Measurements from ENCODE around the gene MAD1L1. TPM values are rescaled to one million over a fixed set of nuclear protein-coding genes. Genes with fewer than 3 reads are reported as not detected.
"Not testable (repeated sequence)": the region's sequence is repeated elsewhere in the genome, so short reads cannot be mapped to it uniquely, and the experiment has no call there.

The MAD1L1 gene
- total and polyA plus RNA-seq, 8 donors = 21.4 to 58.8 (median 22.5) TPM

DNA sequence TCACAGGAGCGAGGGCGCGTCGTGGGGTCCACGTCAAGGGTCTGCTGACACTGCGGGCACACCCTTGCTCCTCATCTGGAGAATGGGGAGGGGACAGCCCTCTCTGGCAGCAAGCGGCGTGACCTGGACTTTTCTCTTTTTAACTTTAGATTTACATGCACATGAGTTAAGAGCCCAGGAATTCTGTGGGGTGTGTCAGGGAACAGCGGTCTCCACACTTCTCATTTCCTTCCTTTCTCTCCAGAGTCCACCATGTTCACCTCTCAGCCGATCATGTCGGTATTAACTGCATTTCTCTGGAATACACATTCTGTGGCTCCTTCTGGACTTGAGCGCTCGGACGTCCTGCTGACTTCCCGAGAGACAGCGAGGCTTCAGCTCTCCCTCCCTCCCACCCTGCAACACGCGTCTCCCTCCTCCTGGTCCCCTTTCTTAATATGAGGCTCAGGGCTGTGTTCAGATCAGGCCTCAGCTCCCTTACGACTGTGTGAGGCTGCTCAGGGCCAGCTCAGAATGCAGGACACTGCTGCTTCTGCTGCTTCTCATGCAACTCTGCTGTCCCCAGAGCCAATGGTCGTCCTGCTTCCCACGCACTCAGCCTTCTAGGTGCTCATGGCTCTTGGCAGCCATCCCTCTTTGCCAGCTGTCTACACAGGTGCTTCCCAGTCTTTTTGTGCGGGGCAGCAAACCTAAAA lies 301.3 kb downstream of the MAD1L1 start:
- ATAC-seq (no peak), DNase-seq (no peak)
- Histone ChIP-seq H3K4me3 (no peak overlapping the region), H3K4me1 (no peaks in the 10 kb centered on the region), H3K27ac (no peak overlapping the region), H3K9me3 (no peaks in the 10 kb centered on the region), H3K36me3 (peaks cover 0 to 31% of the 10 kb centered on the region in 2 donors), H3K27me3 (no peaks in the 10 kb centered on the region)
- intact Hi-C loops (cut with DNase I) = loop anchor here in 1 of 2 donors (10.0 kb wide), 1 partner anchor 153 kb away; no protein-coding TSS in a partner anchor
- TF ChIP-seq, protein P1, sequence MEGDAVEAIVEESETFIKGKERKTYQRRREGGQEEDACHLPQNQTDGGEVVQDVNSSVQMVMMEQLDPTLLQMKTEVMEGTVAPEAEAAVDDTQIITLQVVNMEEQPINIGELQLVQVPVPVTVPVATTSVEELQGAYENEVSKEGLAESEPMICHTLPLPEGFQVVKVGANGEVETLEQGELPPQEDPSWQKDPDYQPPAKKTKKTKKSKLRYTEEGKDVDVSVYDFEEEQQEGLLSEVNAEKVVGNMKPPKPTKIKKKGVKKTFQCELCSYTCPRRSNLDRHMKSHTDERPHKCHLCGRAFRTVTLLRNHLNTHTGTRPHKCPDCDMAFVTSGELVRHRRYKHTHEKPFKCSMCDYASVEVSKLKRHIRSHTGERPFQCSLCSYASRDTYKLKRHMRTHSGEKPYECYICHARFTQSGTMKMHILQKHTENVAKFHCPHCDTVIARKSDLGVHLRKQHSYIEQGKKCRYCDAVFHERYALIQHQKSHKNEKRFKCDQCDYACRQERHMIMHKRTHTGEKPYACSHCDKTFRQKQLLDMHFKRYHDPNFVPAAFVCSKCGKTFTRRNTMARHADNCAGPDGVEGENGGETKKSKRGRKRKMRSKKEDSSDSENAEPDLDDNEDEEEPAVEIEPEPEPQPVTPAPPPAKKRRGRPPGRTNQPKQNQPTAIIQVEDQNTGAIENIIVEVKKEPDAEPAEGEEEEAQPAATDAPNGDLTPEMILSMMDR (IDR thresholded peaks at IDR 0.05) = no peak

DNA sequence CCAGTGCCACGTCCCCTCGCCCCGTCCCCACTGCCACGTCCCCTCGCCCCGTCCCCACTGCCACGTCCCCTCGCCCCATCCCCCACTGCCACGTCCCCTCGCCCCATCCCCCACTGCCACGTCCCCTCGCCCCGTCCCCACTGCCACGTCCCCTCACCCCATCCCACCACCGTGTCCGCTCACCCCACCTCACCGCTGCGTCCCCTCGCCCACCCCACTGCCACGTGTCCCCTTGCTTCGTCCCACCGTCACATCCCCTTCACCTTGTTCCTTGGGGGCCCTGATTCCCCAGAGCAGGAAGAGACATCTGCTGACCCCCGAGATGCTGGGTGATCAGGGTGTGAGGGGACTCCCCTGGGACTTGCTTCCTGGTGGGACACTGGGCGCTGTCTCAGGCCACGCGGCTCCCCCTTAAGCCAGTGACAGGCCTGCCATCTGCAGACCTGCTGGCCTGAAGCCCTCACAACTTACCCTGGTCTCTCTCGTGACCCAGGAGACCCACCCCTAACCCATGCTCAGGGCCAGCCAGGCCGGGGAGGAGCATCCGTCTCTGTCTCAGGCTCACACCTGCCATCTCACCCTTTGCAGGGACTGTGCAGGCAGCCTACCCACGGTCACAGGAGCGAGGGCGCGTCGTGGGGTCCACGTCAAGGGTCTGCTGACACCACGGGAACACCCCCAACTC lies 302.2 kb downstream of the MAD1L1 start:
- ATAC-seq (no peak), DNase-seq (peak in 1 of 4 donors; percentile 44)
- H3K9me3 ChIP-seq = no peaks in the 10 kb centered on the region
- intact Hi-C loops (cut with DNase I) = loop anchor here in 1 of 2 donors (10.0 kb wide), 1 partner anchor 154 kb away; no protein-coding TSS in a partner anchor
- H3K4me1 ChIP-seq = peaks cover 0 to 7% of the 10 kb centered on the region in 2 donors
- no peak overlapping the region for H3K4me3 ChIP-seq
- H3K27ac ChIP-seq = no peak overlapping the region
- TF ChIP-seq, protein P1 (IDR thresholded peaks at IDR 0.05) = no peak
- H3K27me3 ChIP-seq = no peaks in the 10 kb centered on the region
- H3K36me3 ChIP-seq = peaks cover 0 to 23% of the 10 kb centered on the region in 2 donors

DNA sequence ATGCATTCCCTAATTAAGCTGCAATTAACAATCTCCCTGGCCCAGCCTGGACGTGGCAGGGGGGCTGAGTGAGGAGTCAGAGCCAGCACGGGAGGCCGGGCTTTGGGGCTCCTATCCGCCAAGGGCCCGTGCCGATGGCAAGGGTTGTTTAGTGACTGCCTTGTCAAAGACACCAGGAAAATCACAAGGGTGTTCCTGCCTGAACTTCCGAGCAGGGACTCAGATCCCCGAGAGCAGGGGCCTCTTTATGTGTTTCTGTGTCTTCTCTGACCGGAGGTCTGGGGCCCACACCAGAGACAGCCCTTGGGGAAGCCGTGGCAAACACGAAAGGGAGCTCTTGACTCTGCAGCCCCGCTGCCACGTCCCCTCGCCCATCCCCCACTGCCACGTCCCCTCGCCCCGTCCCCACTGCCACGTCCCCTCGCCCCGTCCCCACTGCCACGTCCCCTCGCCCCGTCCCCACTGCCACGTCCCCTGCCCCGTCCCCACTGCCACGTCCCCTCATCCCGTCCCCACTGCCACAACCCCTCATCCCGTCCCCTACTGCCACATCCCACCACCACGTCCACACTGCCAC lies 303.3 kb downstream of the MAD1L1 start:
- intact Hi-C loops (cut with DNase I); H3K4me3 ChIP-seq; H3K27me3 ChIP-seq; H3K27ac ChIP-seq; H3K4me1 ChIP-seq; ATAC-seq; H3K9me3 ChIP-seq: not testable (repeated sequence)
- peak in 1 of 4 donors; percentile 66 for DNase-seq
- peaks cover 0 to 16% of the 10 kb centered on the region in 2 donors for H3K36me3 ChIP-seq

DNA sequence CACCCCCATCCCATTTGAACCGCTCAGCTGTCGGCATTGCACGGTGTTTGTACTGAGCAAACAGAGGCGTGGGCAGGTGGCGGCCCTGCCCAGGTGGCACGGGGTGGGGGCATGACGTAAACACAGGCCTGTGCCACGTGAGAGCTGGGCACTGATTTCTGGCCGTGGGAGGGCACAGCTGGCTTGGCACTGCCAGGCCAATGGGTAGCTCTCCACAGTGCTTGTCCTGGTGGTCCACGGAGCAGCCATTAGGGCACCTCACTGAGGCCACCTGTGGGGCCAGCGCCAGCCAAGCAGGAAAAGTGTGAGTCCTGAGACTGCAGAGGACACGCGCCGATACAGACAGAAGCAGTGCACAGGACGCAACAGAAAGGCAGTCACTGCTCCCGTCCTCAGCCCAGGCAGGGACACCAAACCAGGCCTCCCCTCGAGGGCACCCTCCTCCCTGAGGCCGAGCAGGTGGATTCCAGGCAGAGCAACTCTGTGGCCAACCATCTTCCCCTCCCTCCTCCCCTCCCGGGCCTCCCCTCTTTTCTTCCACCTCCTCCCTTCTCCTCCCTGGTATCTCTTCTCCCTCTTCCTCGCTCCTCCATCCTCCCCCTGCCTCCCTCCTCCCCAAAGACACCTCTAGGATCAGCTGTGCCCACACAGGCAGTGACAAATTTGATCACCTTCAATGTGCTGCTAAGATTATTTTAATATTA lies 303.9 kb downstream of the MAD1L1 start:
- TF ChIP-seq, protein P1 (IDR thresholded peaks at IDR 0.05) = no peak
- intact Hi-C loops (cut with DNase I) = no loop called here
- H3K9me3 ChIP-seq = no peaks in the 10 kb centered on the region
- peak in 3 of 4 donors; percentile 38 to 84 (median 58) for DNase-seq
- no peak overlapping the region for H3K4me3 ChIP-seq
- H3K27me3 ChIP-seq = no peaks in the 10 kb centered on the region
- peaks cover 0 to 7% of the 10 kb centered on the region in 2 donors for H3K4me1 ChIP-seq
- no peak overlapping the region for H3K27ac ChIP-seq
- peaks cover 0 to 16% of the 10 kb centered on the region in 2 donors for H3K36me3 ChIP-seq
- ATAC-seq = peak; percentile 96

DNA sequence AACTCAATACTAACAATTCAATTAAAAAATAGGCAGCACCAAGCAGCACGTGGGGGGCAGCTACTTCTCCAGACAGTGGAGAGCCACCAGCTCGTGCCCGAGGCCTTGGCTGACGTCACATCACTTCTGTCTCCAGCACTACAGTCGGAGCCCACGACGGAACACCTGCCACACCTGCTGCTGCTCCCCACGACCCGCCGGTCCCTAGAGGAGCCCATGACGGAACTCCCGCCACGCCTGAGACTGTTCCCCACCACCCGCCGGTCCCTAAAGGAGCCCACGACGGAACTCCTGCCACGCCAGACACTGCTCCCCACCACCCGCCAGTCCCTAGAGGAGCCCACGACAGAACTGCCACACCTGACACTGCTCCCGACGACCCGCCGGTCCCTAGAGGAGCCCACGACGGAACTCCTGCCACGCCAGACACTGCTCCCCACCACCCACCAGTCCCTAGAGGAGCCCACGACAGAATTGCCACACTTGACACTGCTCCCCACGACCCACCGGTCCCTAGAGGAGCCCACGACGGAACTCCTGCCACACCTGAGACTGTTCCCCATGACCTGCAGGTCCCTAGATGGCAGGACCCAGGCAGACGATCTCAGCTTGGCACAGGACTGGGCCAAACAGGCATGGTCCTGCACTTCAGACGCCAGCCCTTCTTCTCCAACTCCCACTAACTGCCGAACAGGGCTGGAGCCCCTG lies 304.7 kb downstream of the MAD1L1 start:
- no peak for ATAC-seq
- no peaks in the 10 kb centered on the region for H3K9me3 ChIP-seq

More for the DNA sequence above, 304.7 kb downstream of the MAD1L1 start:
- intact Hi-C loops (cut with DNase I) = no loop called here
- TF ChIP-seq, protein P1 (IDR thresholded peaks at IDR 0.05) = no peak
- no peaks in the 10 kb centered on the region for H3K27me3 ChIP-seq
- DNase-seq = peak in 1 of 4 donors; percentile 47
- H3K36me3 ChIP-seq = peaks cover 0 to 14% of the 10 kb centered on the region in 2 donors
- no peak overlapping the region for H3K27ac ChIP-seq
- H3K4me3 ChIP-seq = no peak overlapping the region
- peaks cover 0 to 7% of the 10 kb centered on the region in 2 donors for H3K4me1 ChIP-seq

Data from left lung (tissue), 10 donors.